GM19467 (cell line): ENCODE measurements around the gene WDR76.
"Not testable (repeated sequence)": the region's sequence is repeated elsewhere in the genome, so short reads cannot be mapped to it uniquely, and the experiment has no call there.

Experiments
- ATAC-seq: cut with Tn5 transposase; IDR thresholded peaks from one replicate; pipeline ENCODE4 v1.9.1; 2021; ENCODE audit warnings: mild to moderate bottlenecking, moderate library complexity; ENCODE audit not compliant: unreplicated experiment

WDR76 gene

GRCh38 chr15:43815064-43815463 is 11.7 kb upstream of the WDR76 start:
- not testable (repeated sequence) for ATAC-seq

- ATAC-seq = no peak
Observed at GRCh38 chr15:43821505-43821904, 5.3 kb upstream of the WDR76 start.

GRCh38 chr15:43824302-43825246 is 2.2 kb upstream of the WDR76 start, which contains the start of gene MFAP1:
TSS of gene MFAP1 (minus strand) at chr15:43824690. CDS start at chr15:43824569, 121 bp downstream.
- peak; percentile 60 for ATAC-seq

GRCh38 chr15:43825305-43825704 is 1.5 kb upstream of the WDR76 start:
- ATAC-seq = not testable (repeated sequence)

- no peak for ATAC-seq
Observed at GRCh38 chr15:43826029-43826507, 734 bp upstream of the WDR76 start.

GRCh38 chr15:43828061-43828657 is 1.4 kb downstream of the WDR76 start:
- no peak for ATAC-seq

- not testable (repeated sequence) for ATAC-seq
Observed at GRCh38 chr15:43829951-43830540, 3.2 kb downstream of the WDR76 start.

GRCh38 chr15:43830691-43831275 is 4.0 kb downstream of the WDR76 start:
- ATAC-seq = not testable (repeated sequence)

GRCh38 chr15:43831519-43832052 is 4.8 kb downstream of the WDR76 start:
- not testable (repeated sequence) for ATAC-seq

GRCh38 chr15:43832485-43832884 is 5.7 kb downstream of the WDR76 start:
- not testable (repeated sequence) for ATAC-seq

GRCh38 chr15:43845421-43845820 is 18.6 kb downstream of the WDR76 start:
- ATAC-seq = no peak

GRCh38 chr15:43851251-43851650 is 24.4 kb downstream of the WDR76 start:
- no peak for ATAC-seq

- no peak for ATAC-seq
Observed at GRCh38 chr15:43852607-43853006, 25.8 kb downstream of the WDR76 start.

- no peak for ATAC-seq
Observed at GRCh38 chr15:43854801-43855200, 28.0 kb downstream of the WDR76 start.

- ATAC-seq = no peak
Observed at GRCh38 chr15:43859546-43859945, 32.7 kb downstream of the WDR76 start.

GRCh38 chr15:43866636-43867035 is 39.8 kb downstream of the WDR76 start:
- ATAC-seq = not testable (repeated sequence)

GRCh38 chr15:43867096-43867495 is 40.3 kb downstream of the WDR76 start:
- no peak for ATAC-seq

GRCh38 chr15:43868406-43868805 is 41.6 kb downstream of the WDR76 start:
- ATAC-seq = no peak

- ATAC-seq = no peak
Observed at GRCh38 chr15:43871835-43872234, 45.0 kb downstream of the WDR76 start.

GRCh38 chr15:43872416-43873020 is 45.7 kb downstream of the WDR76 start:
- no peak for ATAC-seq
